D721Med (cell line): Measurements from ENCODE around the gene SMPDL3B.

Experiments
- DNase-seq: peaks from one replicate; pipeline ENCODE4 v3.0.0; 2011; ENCODE audit warnings: low spot score; ENCODE audit not compliant: insufficient read length
- FAIRE-seq: peaks from 2 replicates; lab custom pipeline; 2011; peaks lifted over from hg19 to GRCh38; lab: Jason Lieb, UNC
- TF ChIP-seq, protein P1 (sequence below): IDR thresholded peaks from 2 replicates; pipeline ENCODE4 v1.5.1; 2012; ENCODE audit warnings: mild to moderate bottlenecking, control low read depth; ENCODE audit not compliant: insufficient read depth; ENCODE audit errors: missing control alignments

SMPDL3B gene

GRCh38 chr1:27928216-27928954, 6.4 kb upstream of the SMPDL3B start:
- FAIRE-seq: no peak
- DNase-seq: no peak
- TF ChIP-seq, protein P1, sequence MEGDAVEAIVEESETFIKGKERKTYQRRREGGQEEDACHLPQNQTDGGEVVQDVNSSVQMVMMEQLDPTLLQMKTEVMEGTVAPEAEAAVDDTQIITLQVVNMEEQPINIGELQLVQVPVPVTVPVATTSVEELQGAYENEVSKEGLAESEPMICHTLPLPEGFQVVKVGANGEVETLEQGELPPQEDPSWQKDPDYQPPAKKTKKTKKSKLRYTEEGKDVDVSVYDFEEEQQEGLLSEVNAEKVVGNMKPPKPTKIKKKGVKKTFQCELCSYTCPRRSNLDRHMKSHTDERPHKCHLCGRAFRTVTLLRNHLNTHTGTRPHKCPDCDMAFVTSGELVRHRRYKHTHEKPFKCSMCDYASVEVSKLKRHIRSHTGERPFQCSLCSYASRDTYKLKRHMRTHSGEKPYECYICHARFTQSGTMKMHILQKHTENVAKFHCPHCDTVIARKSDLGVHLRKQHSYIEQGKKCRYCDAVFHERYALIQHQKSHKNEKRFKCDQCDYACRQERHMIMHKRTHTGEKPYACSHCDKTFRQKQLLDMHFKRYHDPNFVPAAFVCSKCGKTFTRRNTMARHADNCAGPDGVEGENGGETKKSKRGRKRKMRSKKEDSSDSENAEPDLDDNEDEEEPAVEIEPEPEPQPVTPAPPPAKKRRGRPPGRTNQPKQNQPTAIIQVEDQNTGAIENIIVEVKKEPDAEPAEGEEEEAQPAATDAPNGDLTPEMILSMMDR: no peak

GRCh38 chr1:27931184-27931583, 3.6 kb upstream of the SMPDL3B start:
- TF ChIP-seq, protein P1: no peak
- FAIRE-seq (no peak), DNase-seq (no peak)

DNA sequence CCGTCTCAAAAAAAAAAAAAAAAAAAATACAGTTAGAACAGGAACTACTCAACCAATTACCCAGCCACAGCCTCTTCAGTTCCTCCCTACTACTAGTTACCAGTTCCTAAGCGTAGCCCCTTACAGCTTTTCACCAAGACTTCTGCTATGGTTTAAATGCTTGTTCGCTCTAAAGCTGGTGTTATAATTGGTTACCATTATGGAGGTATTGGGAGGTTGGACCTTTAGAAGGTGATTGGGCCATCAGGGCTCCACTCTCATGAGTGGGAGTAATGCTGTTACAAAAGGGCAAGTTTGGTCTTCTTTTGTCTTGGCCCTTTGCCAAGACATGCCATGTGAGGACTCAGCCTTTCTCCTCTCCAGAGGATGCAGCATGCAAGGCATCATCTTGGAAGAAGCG, 3.0 kb upstream of the SMPDL3B start:
- no peak for DNase-seq
- TF ChIP-seq, protein P1: no peak
- FAIRE-seq: no peak

DNA sequence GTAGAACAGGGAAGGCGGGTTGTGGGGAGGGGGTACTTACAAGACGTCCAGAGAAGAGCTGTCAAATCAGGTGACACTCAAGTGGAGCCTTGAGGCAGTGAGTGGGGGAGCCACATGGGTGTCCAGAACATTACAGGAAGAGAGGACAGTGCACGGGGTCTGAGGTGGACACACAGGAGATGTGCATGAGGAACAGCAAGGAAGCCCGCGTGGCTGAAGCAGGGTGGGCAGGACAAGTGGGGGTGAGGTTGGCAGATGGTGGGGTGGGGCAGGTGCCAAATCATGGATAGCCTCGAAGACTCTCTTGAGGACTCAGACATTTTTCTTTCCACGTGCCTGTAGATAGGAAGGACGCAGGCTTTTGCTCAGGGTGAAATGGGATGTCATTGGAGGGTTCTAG, 921 bp downstream of the SMPDL3B start:
- TF ChIP-seq, protein P1: no peak
- DNase-seq: no peak
- FAIRE-seq: no peak

- FAIRE-seq (no peak), DNase-seq (no peak)
- TF ChIP-seq, protein P1: no peak
These were observed 1.6 kb downstream of the SMPDL3B start for GRCh38 chr1:27936370-27936769.

DNA sequence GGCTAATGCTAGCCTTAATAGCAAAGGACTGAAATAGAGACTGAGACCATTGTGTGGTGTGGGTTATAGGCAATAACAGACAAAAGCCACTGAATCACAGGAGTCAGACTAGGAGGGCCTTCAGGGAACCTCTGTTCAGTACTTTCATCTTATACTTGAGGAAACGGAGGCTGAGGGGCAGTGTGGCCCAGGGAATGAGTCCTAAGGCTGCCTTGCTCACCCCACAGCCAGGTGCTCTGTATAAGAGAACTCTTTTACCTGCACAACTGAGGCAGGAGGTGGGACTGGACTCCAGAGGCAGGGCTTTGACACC, 2.7 kb downstream of the SMPDL3B start:
- FAIRE-seq (no peak), DNase-seq (no peak)
- TF ChIP-seq, protein P1: no peak

GRCh38 chr1:27938488-27938887, 3.7 kb downstream of the SMPDL3B start:
- DNase-seq (no peak), FAIRE-seq (no peak)
- TF ChIP-seq, protein P1: no peak
